ENCODE data around the gene MED29.

The MED29 gene

GRCh38 chr19:39399668-39400050 lies 8.5 kb downstream of the MED29 start:
- no peak for DNase-seq

- no peak for DNase-seq
Observed at GRCh38 chr19:39400061-39400460, 8.9 kb downstream of the MED29 start.

DNA sequence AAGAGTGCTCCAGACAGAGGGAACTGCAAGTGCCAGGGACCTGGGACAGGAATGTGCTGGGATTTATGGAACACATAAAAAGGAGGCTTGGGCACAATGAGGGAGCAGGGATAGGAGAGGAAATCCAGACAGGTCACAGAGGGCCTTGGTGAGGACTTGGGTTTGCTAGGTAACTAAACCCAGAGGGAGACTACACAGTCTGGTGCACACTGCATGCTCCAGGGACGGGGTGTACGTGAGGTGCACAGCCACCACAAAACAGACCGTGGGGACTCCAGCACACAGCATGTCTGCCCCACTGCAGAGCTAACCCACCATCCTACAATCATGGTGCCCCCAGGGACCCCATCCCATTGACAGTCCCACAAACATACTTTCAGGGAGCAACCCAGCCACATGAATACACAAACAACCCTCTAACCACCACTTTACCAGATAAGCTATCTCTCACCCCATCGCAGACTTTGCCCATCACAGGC lies 9.9 kb downstream of the MED29 start:
- no peak for DNase-seq

DNA sequence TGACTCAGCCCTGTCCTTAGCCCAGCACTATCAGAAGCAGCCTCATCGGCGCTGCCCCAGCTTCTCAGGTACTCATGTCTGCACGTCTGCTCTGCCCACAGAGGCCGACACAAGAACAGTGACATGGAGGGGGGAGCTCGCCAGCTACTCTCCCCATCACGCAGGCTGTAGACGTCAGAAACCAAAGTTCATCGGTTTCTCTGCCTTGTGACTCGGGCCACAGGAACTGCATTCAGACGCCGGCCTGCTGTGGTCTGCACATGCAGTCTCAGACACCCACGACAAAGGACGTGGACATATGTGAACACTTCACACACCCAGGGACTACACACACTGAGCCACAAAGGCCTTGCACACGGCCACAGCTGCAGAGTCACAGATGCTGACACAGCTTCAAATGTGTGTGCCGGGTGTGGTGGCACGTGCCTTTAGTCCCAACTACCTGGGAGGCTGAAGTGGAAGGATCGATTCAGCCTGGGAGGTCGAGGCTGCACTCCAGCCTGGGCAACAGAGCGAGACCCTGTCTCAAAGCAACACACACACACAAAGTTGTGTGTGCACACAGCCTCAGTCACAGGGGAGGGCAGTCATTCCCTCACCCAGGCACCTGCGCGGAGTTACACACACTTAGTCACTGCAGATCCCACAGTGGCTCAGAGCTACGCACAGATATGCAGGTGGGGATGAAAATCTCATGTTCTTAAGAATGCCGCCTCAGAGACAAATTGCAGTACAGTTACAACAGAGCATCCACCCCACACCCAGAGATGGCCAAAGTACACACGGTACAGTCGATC lies 10.6 kb downstream of the MED29 start:
- DNase-seq = peak; percentile 75

GRCh38 chr19:39402346-39403300 lies 11.4 kb downstream of the MED29 start:
- peak; percentile 77 for DNase-seq

GRCh38 chr19:39403331-39404312 lies 12.4 kb downstream of the MED29 start:
- peak; percentile 94 for DNase-seq

DNA sequence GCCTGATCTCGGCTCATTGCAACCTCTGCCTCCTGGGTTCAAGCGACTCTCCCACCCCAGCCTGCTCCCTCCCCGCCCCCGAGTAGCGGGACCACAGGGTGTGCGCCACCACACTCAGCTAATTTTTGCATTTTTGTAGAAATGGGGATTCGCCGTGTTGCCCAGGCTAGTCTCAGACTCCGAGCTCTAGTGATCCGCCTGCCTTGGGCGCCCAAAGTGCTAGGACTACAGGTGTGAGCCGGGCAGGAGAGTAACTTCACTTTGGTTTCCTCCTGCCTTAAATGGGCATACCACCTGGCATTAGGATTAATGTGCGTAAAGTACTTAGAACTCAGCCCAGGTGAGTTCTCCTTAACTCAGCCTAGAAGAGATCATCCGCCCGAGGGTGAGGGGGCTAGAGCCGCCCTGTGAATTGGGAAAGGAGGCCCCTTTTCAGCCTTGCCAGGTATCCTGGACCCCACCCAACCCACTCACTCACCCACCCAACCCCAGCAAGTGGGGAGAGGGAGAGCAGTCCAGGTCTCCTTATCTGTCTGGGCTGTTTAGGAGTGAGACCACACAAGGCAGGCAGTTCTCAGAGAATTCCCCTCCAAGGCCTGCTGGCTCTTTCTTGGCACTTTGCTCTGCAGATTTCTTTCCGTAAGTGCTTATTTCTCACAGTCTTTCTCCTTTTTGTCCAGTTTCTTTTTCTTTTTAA lies 14.2 kb downstream of the MED29 start:
- DNase-seq = no peak

- peak; percentile 87 for DNase-seq
Observed at GRCh38 chr19:39405958-39406655, 14.9 kb downstream of the MED29 start.

GRCh38 chr19:39406656-39407409 lies 15.7 kb downstream of the MED29 start, which contains the start of gene ZFP36:
Gene ZFP36, plus strand, starts transcription at chr19:39406847. Its CDS starts 58 bp downstream, at chr19:39406905.
- peak; percentile 80 for DNase-seq

DNA sequence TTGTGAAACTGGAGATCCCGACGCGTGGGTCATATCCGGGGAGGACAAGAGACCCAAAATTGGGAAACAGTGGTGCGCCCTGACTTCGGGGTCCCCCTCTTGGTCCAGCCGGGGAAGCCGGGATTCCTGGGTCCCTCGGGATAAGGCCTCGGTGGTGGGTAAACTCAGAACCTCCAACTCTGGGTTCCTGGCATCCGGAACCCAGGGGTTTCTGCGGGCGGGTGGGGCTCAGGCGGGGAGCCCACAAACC lies 16.2 kb downstream of the MED29 start:
- DNase-seq = no peak

GRCh38 chr19:39407660-39408391 lies 16.6 kb downstream of the MED29 start:
- DNase-seq = peak; percentile 60

DNA sequence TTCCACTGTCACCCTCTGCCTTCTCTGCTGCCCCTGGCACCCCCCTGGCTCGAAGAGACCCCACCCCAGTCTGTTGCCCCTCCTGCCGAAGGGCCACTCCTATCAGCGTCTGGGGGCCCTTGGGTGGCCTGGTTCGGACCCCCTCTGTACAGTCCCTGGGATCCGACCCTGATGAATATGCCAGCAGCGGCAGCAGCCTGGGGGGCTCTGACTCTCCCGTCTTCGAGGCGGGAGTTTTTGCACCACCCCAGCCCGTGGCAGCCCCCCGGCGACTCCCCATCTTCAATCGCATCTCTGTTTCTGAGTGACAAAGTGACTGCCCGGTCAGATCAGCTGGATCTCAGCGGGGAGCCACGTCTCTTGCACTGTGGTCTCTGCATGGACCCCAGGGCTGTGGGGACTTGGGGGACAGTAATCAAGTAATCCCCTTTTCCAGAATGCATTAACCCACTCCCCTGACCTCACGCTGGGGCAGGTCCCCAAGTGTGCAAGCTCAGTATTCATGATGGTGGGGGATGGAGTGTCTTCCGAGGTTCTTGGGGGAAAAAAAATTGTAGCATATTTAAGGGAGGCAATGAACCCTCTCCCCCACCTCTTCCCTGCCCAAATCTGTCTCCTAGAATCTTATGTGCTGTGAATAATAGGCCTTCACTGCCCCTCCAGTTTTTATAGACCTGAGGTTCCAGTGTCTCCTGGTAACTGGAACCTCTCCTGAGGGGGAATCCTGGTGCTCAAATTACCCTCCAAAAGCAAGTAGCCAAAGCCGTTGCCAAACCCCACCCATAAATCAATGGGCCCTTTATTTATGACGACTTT lies 17.4 kb downstream of the MED29 start:
- no peak for DNase-seq

DNA sequence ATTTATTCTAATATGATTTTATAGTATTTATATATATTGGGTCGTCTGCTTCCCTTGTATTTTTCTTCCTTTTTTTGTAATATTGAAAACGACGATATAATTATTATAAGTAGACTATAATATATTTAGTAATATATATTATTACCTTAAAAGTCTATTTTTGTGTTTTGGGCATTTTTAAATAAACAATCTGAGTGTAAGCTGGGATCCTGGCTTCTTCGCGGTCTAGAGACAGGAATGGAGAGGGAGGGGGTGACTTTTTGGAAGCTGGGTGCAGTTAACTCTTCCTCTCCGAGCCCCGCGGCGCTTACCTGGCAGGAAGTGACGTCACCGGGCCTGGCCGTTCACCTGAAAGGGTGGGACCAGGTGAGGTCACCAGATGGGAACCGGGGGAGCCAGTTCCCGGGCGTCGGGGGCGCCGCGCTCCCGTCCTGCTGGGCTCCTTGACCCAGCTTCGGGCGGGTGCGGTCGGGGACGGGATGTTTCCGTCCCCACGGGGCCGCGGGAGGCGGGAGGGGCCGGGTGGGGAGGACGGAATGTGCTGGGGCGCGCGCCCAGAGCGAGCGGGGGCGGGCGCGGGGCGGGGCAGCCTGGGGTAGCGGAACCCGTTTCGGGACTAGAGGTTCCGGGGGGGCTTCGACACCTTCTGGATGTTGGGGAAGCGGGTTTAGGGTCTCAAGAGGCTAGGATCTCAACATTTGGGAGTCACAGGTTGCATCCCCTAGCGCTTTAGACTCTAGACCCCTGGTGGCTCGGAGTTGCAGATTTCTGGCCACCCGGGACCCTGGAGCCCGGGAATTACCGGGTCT lies 18.2 kb downstream of the MED29 start:
- peak; percentile 76 for DNase-seq

- DNase-seq = peak; percentile 60
Observed at GRCh38 chr19:39410017-39410830, 19.0 kb downstream of the MED29 start.

DNA sequence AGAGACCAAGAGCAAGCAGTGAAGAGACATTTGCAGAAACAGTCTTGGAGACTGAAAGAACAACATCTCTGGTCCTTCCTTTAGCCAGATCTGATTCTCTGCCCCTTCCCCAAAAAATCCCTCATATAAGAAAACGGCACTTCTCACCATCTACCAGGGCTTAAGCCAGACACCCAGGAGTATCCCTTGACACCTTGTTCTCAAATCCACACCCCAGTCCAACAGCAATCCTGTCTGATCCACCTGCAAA lies 19.6 kb downstream of the MED29 start:
- no peak for DNase-seq

DNA sequence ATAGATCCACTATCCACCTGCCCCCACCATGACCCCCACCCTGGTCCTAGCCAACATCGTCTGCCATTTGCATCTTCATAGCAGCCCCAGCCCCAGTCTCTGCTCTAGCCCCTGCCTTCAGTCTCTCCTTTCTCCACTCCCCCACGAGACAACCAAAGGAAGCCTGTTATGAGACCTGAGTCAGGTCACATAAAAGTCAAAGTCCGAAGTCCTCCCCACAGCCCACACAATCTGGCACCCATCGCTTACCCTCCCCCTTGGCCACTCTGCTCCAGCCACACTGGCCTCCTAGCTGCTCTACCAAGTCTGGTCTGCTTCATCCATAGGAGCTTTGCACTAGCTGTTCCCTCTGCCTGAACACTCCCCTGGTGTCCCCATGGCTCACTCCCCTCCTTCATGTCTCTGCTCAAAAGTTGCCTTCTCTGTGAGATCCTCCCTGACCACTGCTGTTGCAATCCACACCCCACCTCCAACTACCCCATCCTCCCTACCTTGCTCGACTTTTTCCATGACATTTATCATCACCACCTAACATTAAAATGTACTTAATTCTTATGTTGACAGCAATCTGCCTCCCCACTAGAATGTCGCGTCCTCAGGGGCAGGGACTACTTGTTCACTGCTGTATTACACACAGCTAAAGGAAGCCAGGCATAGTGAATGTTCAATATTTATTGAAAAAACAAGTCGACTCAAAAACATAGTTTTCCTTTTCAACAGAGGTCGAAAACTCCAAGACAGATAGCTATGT lies 20.1 kb downstream of the MED29 start:
- DNase-seq = no peak

DNA sequence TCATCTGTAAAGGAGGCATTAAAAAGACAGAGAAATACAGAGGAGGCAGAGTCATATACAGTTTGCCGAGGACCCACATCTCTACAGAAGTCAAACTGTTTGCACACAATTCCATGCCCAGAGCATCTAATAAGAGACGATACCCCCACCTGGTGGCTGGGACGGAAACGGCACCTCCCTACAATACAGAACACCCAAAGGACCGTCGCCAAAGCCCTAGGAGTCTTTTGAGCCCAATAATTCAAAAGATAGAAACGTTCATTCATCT lies 20.6 kb downstream of the MED29 start:
- DNase-seq = peak; percentile 91
